HG03175 (cell line): ENCODE measurements around the gene RANGRF.

Experiments
- ATAC-seq: cut with Tn5 transposase; IDR thresholded peaks from one replicate; pipeline ENCODE4 v1.9.1; 2021; ENCODE audit warnings: mild to moderate bottlenecking, moderate library complexity; ENCODE audit not compliant: unreplicated experiment

The RANGRF gene

GRCh38 chr17:8312726-8313600 lies 24.5 kb downstream of the RANGRF start:
- no peak for ATAC-seq

- ATAC-seq, result no peak
Measured at GRCh38 chr17:8314797-8315763, 26.6 kb downstream of the RANGRF start.

- no peak for ATAC-seq
Measured at GRCh38 chr17:8315764-8316217, 27.3 kb downstream of the RANGRF start.

GRCh38 chr17:8318010-8318935 lies 29.8 kb downstream of the RANGRF start:
- ATAC-seq, result no peak

GRCh38 chr17:8320262-8320661 lies 31.8 kb downstream of the RANGRF start:
- no peak for ATAC-seq

GRCh38 chr17:8320990-8321389 lies 32.5 kb downstream of the RANGRF start:
- no peak for ATAC-seq

GRCh38 chr17:8322061-8322460 lies 33.6 kb downstream of the RANGRF start:
- ATAC-seq, result no peak

GRCh38 chr17:8324132-8324531 lies 35.7 kb downstream of the RANGRF start:
- no peak for ATAC-seq

- no peak for ATAC-seq
Measured at GRCh38 chr17:8324923-8325322, 36.5 kb downstream of the RANGRF start.

- no peak for ATAC-seq
Measured at GRCh38 chr17:8326511-8327302, 38.2 kb downstream of the RANGRF start.

GRCh38 chr17:8327303-8327649 lies 38.8 kb downstream of the RANGRF start:
- ATAC-seq, result no peak

- no peak for ATAC-seq
Measured at GRCh38 chr17:8332128-8332527, 43.7 kb downstream of the RANGRF start.

- no peak for ATAC-seq
Measured at GRCh38 chr17:8332688-8333087, 44.2 kb downstream of the RANGRF start.

- no peak for ATAC-seq
Measured at GRCh38 chr17:8333281-8333680, 44.8 kb downstream of the RANGRF start.

GRCh38 chr17:8337802-8338752 lies 49.6 kb downstream of the RANGRF start:
- no peak for ATAC-seq

- no peak for ATAC-seq
Measured at GRCh38 chr17:8338753-8339140, 50.3 kb downstream of the RANGRF start.

GRCh38 chr17:8339540-8339939 lies 51.1 kb downstream of the RANGRF start, which contains the start of gene ODF4:
Gene ODF4, plus strand, starts transcription at chr17:8339840. Its CDS starts 212 bp downstream, at chr17:8340052.
- no peak for ATAC-seq
